K562 (cell line): ENCODE measurements around the gene NOC4L.

Experiments
- ASH1L ChIP-seq: fragments of 450-650 bp; IDR thresholded peaks from 2 replicates; pipeline ENCODE4 v1.6.1; 2018; ENCODE audit warnings: borderline replicate concordance, mild to moderate bottlenecking, low read depth; ENCODE audit not compliant: partially characterized antibody
- CTCF ChIP-seq, 3 experiments: IDR thresholded peaks in 2 of 3; conservative IDR thresholded peaks in 1 of 3; 2 replicates each; pipeline ENCODE4 v1.5.1; 2011 to 2012; ENCODE audit warnings: low read length in 3 of 3, mild to moderate bottlenecking in 3 of 3, control low read depth in 2 of 3, improper control_type of control experiment in 1 of 3, inconsistent platforms in 1 of 3, low read depth in 1 of 3, mixed read lengths in 1 of 3, moderate library complexity in 1 of 3; ENCODE audit not compliant: insufficient read depth in 2 of 3
- E2F4 ChIP-seq: sonication (generic); formaldehyde crosslinking; IDR thresholded peaks from 2 replicates; pipeline ENCODE4 v1.8.0; 2022; ENCODE audit warnings: mild to moderate bottlenecking, low read depth, missing genetic modification reagents
- ESRRA ChIP-seq: fragments of 450-650 bp; IDR thresholded peaks from 2 replicates; pipeline ENCODE4 v1.6.1; 2014; ENCODE audit warnings: low read depth, mild to moderate bottlenecking, moderate library complexity, borderline replicate concordance
- FOXM1 ChIP-seq, 2 experiments: fragments of 450-650 bp in 1 of 2; sonication (generic) in 1 of 2; formaldehyde crosslinking in 1 of 2; IDR thresholded peaks; 2 replicates each; pipeline versions ENCODE4 v1.6.1 to v1.9.0; 2017 to 2022; ENCODE audit warnings: low read depth in 2 of 2, mild to moderate bottlenecking in 2 of 2, missing genetic modification reagents in 1 of 2, moderate library complexity in 1 of 2
- POLR2A ChIP-seq: fragments of 450-650 bp; conservative IDR thresholded peaks from 2 replicates; pipeline ENCODE4 v1.6.1; 2016
- RBM15 ChIP-seq: fragments of 200-400 bp; formaldehyde crosslinking; IDR thresholded peaks from 2 replicates; pipeline ENCODE4 v1.6.1; 2018; ENCODE audit warnings: mild to moderate bottlenecking, low read length, moderate library complexity; ENCODE audit not compliant: insufficient read depth
- TAF1 ChIP-seq: IDR thresholded peaks from 2 replicates; pipeline ENCODE4 v1.6.1; 2011; ENCODE audit warnings: mild to moderate bottlenecking, low read length, moderate library complexity; ENCODE audit not compliant: insufficient read depth, control insufficient read depth, severe bottlenecking; ENCODE audit errors: extremely low read depth

- TF ChIP-seq FOXM1 (IDR thresholded peaks at IDR 0.05; ENCODE audit: low read depth) (no peak), FOXM1 (CRISPR knock-in tag; IDR thresholded peaks at IDR 0.05; ENCODE audit: low read depth) (no peak), ESRRA (no peak), RBM15 (no peak), CTCF (IDR thresholded peaks at IDR 0.05 in 2 of 3, conservative IDR thresholded peaks at IDR 0.05 in 1 of 3; ENCODE audit: insufficient read depth in 2 of 3, low read depth in 1 of 3, low read length in 3 of 3) (no peak), POLR2A (no peak), TAF1 (no peak), E2F4 (no peak), ASH1L (no peak)
Observed at GRCh38 chr12:132157733-132158409, 13.6 kb downstream of the NOC4L start.
